K562 (cell line): ENCODE results near the gene SLAMF9. TPM values are rescaled to one million over a fixed set of nuclear protein-coding genes. Genes with fewer than 3 reads are reported as not detected.

Experiments
- ARNT ChIP-seq, 2 experiments: fragments of 450-650 bp; IDR thresholded peaks; 2 replicates each; pipeline ENCODE4 v1.6.1; 2016; ENCODE audit warnings: mild to moderate bottlenecking in 1 of 2
- BMI1 ChIP-seq: fragments of 150-350 bp; IDR thresholded peaks from 2 replicates; pipeline ENCODE4 v1.6.1; 2014; ENCODE audit warnings: low read length
- FOXJ3 ChIP-seq: sonication (generic); formaldehyde crosslinking; IDR thresholded peaks from 2 replicates; pipeline ENCODE4 v1.4.0; 2020; ENCODE audit warnings: mild to moderate bottlenecking, missing genetic modification reagents
- TARDBP ChIP-seq: fragments of 450-650 bp; IDR thresholded peaks from 2 replicates; pipeline ENCODE4 v1.6.1; 2016
- ZNF318 ChIP-seq, 2 experiments: fragments of 450-650 bp; IDR thresholded peaks; 2 replicates each; pipeline ENCODE4 v1.6.1; 2016; ENCODE audit warnings: mild to moderate bottlenecking in 2 of 2, borderline replicate concordance in 1 of 2, low read depth in 1 of 2, moderate library complexity in 1 of 2
- ZNF436 ChIP-seq: fragments of 250-450, 450-650 bp; sonication (Bioruptor Pico); formaldehyde crosslinking; IDR thresholded peaks from 2 replicates; pipeline ENCODE4 v1.7.0; 2020; ENCODE audit warnings: mild to moderate bottlenecking
- polyA plus RNA-seq, 8 experiments: library from polyadenylated mRNA; depleted of rRNA in 4 of 8; stranded (reverse) in 5 of 8; unstranded in 3 of 8; fragments of >200 nt; fragmentation: Nextera tagmentation in 2 of 8; fragmentation: Illumina TruSeq in 1 of 8; extraction: Ambion mirVana in 2 of 8; extraction: Trizol in 1 of 8; gene quantifications; 2 replicates each; pipeline versions ENCODE4 v1.2.1 to v1.2.3, GENCODE V29; 2011 to 2014; ENCODE audit warnings: inconsistent platforms in 1 of 8, missing spikeins in 1 of 8
- total RNA-seq, 7 experiments: library from RNA; depleted of rRNA in 6 of 7; stranded (reverse); fragments of >200 nt in 6 of 7; fragmentation: Illumina TruSeq in 2 of 7; extraction: Trizol in 2 of 7; gene quantifications; 2 replicates each; pipeline versions ENCODE4 v1.2.1 to v1.2.3, GENCODE V29; 2011 to 2021; ENCODE audit warnings: low replicate concordance in 1 of 7

The SLAMF9 gene
- total and polyA plus RNA-seq, 9 of the 15 experiments (the other 6 are each of a cell fraction or from before 2014, with no cell fraction given), result 0.13 to 0.21 TPM; not detected in 7

GRCh38 chr1:159943908-159944622 lies 10.0 kb downstream of the SLAMF9 start (continued):
- TF ChIP-seq ZNF318 (IDR thresholded peaks at IDR 0.05; ENCODE audit: borderline replicate concordance in 1 of 2, low read depth in 1 of 2) (no peak), BMI1 (no peak), TARDBP (no peak), FOXJ3 (CRISPR knock-in tag) (no peak), ZNF436 (no peak), ARNT (IDR thresholded peaks at IDR 0.05) (no peak)
